HG02840 (cell line): Measurements from ENCODE around the gene CELA2B.
"Not testable (repeated sequence)": the region's sequence is repeated elsewhere in the genome, so short reads cannot be mapped to it uniquely, and the experiment has no call there.

Source experiments
- ATAC-seq: cut with Tn5 transposase; IDR thresholded peaks from one replicate; pipeline ENCODE4 v1.9.1; 2021; ENCODE audit warnings: mild to moderate bottlenecking, moderate library complexity, moderate number of reproducible peaks; ENCODE audit not compliant: unreplicated experiment, low FRiP score

CELA2B gene

GRCh38 chr1:15465674-15466073 lies 10.2 kb upstream of the CELA2B start:
- no peak for ATAC-seq

GRCh38 chr1:15466955-15467625 lies 8.8 kb upstream of the CELA2B start:
- ATAC-seq = not testable (repeated sequence)

GRCh38 chr1:15468145-15468544 lies 7.8 kb upstream of the CELA2B start:
- no peak for ATAC-seq

- no peak for ATAC-seq
These were observed 6.5 kb upstream of the CELA2B start for GRCh38 chr1:15469361-15469760.

GRCh38 chr1:15469821-15470448 lies 6.0 kb upstream of the CELA2B start:
- ATAC-seq = not testable (repeated sequence)

GRCh38 chr1:15471067-15471466 lies 4.8 kb upstream of the CELA2B start:
- ATAC-seq = not testable (repeated sequence)

GRCh38 chr1:15471723-15472122 lies 4.2 kb upstream of the CELA2B start:
- ATAC-seq = not testable (repeated sequence)

GRCh38 chr1:15472587-15472986 lies 3.3 kb upstream of the CELA2B start:
- no peak for ATAC-seq

- ATAC-seq = no peak
These were observed 1.0 kb downstream of the CELA2B start for GRCh38 chr1:15476927-15477326.

- ATAC-seq = no peak
These were observed 1.8 kb downstream of the CELA2B start for GRCh38 chr1:15477646-15478212.

- no peak for ATAC-seq
These were observed 3.9 kb downstream of the CELA2B start for GRCh38 chr1:15479654-15480347.

- ATAC-seq = not testable (repeated sequence)
These were observed 6.6 kb downstream of the CELA2B start for GRCh38 chr1:15482455-15482854.

- ATAC-seq = not testable (repeated sequence)
These were observed 7.2 kb downstream of the CELA2B start for GRCh38 chr1:15482983-15483543.

GRCh38 chr1:15483971-15484370 lies 8.1 kb downstream of the CELA2B start:
- ATAC-seq = no peak

GRCh38 chr1:15484443-15484842 lies 8.5 kb downstream of the CELA2B start:
- not testable (repeated sequence) for ATAC-seq

GRCh38 chr1:15485636-15486035 lies 9.7 kb downstream of the CELA2B start:
- no peak for ATAC-seq

GRCh38 chr1:15486844-15487610 lies 11.1 kb downstream of the CELA2B start:
- not testable (repeated sequence) for ATAC-seq

GRCh38 chr1:15488371-15488770 lies 12.5 kb downstream of the CELA2B start:
- no peak for ATAC-seq

- ATAC-seq = no peak
These were observed 13.3 kb downstream of the CELA2B start for GRCh38 chr1:15489052-15489736.

- ATAC-seq = not testable (repeated sequence)
These were observed 15.1 kb downstream of the CELA2B start for GRCh38 chr1:15491010-15491409.
